Measurements from ENCODE around the gene DNAJB8. TPM values are rescaled to one million over a fixed set of nuclear protein-coding genes. Genes with fewer than 3 reads are reported as not detected.

DNAJB8 gene
- not detected for total RNA-seq

GRCh38 chr3:128466840-128467541 lies at the start of gene DNAJB8:
DNAJB8 (minus strand) TSS chr3:128466890; CDS start chr3:128463245, 3,645 bp downstream.
- no peak for DNase-seq (ENCODE audit: low spot score in 2 of 2)
- TF ChIP-seq POLR2A (IDR thresholded peaks at IDR 0.05) (no peak), CTCF (IDR thresholded peaks at IDR 0.05) (no peak)
- 83 to 87% methylated on average over 14 of the region's 14 CpGs for WGBS, 2 donors
- no peak within 1 kb of the TSS for H3K4me3 ChIP-seq (ENCODE audit: low read depth, poor library complexity, severe bottlenecking)
- intact Hi-C loops (cut with DNase I; ENCODE audit: low total_unique reads) = no loop called here

GRCh38 chr3:128515967-128516366 lies 49.3 kb upstream of the DNAJB8 start:
- 88 to 92% methylated on average over 1 of the region's 1 CpG for WGBS, 2 donors
- no peak for DNase-seq (ENCODE audit: low spot score in 2 of 2)
- no peak overlapping the region for H3K4me3 ChIP-seq (ENCODE audit: low read depth, poor library complexity, severe bottlenecking)
- intact Hi-C loops (cut with DNase I; ENCODE audit: low total_unique reads) = no loop called here
- TF ChIP-seq POLR2A (IDR thresholded peaks at IDR 0.05) = no peak
- TF ChIP-seq CTCF (IDR thresholded peaks at IDR 0.05) = no peak

- intact Hi-C loops (cut with DNase I; ENCODE audit: low total_unique reads) = loop anchor here (10.0 kb wide), 1 partner anchor 414 kb away; no protein-coding TSS in a partner anchor
- no peak overlapping the region for H3K4me3 ChIP-seq (ENCODE audit: low read depth, poor library complexity, severe bottlenecking)
- DNase-seq (ENCODE audit: low spot score in 2 of 2) = peak in 1 of 2 donors; percentile 70
- TF ChIP-seq POLR2A (IDR thresholded peaks at IDR 0.05) = no peak
- no peak for TF ChIP-seq CTCF (IDR thresholded peaks at IDR 0.05)
- 84 to 91% methylated on average over 5 of the region's 5 CpGs for WGBS, 2 donors
These were observed 42.2 kb upstream of the DNAJB8 start for GRCh38 chr3:128508852-128509251.

GRCh38 chr3:128506754-128507153 lies 40.1 kb upstream of the DNAJB8 start:
- intact Hi-C loops (cut with DNase I; ENCODE audit: low total_unique reads) = loop anchor here (10.0 kb wide), 1 partner anchor 412 kb away; no protein-coding TSS in a partner anchor
- peak in 1 of 2 donors; percentile 54 for DNase-seq (ENCODE audit: low spot score in 2 of 2)
- TF ChIP-seq POLR2A (IDR thresholded peaks at IDR 0.05) = no peak
- TF ChIP-seq CTCF (IDR thresholded peaks at IDR 0.05) = no peak
- WGBS, 2 donors = 41 to 44% methylated on average over 2 of the region's 2 CpGs
- H3K4me3 ChIP-seq (ENCODE audit: low read depth, poor library complexity, severe bottlenecking) = no peak overlapping the region

- 73 to 92% methylated on average over 3 of the region's 3 CpGs for WGBS, 2 donors
- intact Hi-C loops (cut with DNase I; ENCODE audit: low total_unique reads) = loop anchor here (10.0 kb wide), 1 partner anchor 411 kb away; no protein-coding TSS in a partner anchor
- no peak for TF ChIP-seq CTCF (IDR thresholded peaks at IDR 0.05)
- no peak for DNase-seq (ENCODE audit: low spot score in 2 of 2)
- H3K4me3 ChIP-seq (ENCODE audit: low read depth, poor library complexity, severe bottlenecking) = no peak overlapping the region
These were observed 39.1 kb upstream of the DNAJB8 start for GRCh38 chr3:128505771-128506170.
